Epidermal melanocyte (primary cell): Measurements from ENCODE around the gene MYLK.

ENCODE experiments used
- DNase-seq: peaks from one replicate; pipeline ENCODE4 v3.0.0; 2011; ENCODE audit warnings: low spot score; ENCODE audit not compliant: insufficient read length

The MYLK gene

DNA sequence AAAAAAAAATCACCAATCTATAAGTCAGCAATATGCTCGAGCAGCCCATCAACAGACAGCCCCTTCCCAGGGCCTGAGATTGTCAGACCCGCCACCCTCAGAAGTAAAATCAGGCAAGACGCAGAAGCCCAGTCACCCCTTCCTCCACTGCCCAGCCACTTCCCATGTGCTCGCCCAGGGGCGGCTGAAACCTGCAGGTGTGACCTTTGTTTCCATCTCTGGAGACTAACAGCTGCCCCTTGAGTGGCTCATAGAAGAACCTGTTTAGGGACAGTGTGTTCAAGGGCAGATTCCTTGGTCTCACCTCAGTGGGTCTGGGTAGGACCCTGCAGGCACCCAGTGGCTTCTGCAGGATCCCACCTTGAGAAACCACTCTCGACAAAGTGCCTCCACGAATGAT, 105.6 kb downstream of the MYLK start:
- DNase-seq: no peak

DNA sequence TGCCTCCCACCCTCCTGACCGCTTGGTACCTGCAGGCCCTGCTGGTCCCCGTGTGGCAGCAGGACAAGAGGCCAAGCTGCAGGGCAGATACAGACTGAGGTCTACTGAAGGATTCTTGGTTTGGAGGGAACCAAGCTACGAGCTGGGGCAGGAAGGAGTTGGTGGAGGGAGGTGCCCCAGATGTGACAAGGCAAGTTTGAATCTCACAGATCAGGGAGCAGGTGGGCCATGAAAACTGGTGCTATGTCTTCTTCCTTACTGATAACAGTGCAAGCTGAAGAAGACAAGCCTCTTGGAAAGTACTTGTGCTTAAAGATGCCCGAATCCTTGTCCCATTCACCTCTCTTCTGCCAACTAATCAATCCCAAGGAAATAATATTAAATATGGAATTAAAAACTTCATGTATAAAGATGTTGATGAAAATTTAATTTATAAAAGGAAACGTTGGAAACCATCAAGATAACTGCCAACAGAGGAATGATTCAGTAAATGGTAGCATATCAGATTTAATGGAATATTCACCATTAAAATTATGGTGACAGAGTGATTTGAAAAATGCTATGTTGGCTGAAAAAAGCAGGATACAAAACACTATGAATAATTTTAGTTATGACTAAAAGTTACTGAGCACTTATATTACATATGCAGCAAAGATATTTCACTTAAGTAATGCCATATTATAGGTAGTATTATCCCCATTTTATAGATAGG, 107.9 kb downstream of the MYLK start:
- no peak for DNase-seq

DNA sequence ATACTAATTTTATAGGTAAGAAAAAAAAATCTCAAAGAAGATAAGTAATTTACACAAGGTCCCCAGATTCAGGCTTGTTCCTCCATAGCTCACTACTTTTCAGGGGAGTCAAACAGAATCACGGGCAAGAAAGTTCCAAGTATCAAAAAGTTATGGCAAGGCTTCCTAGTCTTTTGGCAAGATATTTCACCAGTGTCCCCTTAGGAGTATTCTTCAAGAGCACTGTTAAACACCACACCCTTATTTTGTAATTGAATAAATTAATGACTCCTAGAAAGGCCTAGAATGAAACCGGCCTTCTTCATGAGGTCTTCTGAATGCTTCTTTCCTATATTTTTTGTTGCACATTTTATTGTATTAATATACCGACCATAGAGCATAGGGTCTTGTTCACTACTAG, 109.7 kb downstream of the MYLK start:
- no peak for DNase-seq

DNA sequence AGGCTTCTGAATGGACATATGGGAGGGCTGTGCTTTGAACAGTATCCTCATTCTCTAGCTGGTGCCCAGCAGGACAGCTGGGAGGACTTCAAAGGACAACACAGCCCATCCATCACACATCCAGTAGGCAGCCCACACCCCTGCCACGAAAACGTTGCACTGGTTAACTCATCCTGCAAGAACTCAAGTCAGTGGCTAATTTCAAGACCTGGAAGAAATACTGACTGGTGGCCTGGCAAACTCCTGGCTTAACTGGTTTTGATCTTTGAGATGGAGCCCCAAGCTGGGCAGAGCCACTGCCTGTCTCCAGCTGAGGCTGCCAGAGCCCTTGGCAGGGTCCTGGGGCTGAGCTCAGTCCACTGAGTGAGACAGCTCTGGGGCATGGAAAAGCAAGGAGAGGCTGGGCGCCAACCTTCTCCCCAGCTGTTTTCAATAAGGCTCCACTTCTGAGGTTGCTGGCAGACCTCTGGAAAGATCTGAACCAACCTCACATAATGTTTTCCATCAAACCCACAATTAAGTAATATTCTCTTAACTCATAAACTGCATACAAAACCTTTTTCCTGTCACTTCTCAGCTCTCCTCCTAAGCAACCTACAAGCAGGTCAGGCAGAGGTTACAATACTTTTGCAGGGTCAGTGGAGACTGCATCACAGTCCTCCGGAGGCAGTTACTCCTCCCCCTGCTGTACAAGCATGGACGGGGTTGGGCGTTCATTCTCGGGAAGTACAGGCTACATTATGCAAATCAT, 110.3 kb downstream of the MYLK start:
- DNase-seq: peak; percentile 25

DNA sequence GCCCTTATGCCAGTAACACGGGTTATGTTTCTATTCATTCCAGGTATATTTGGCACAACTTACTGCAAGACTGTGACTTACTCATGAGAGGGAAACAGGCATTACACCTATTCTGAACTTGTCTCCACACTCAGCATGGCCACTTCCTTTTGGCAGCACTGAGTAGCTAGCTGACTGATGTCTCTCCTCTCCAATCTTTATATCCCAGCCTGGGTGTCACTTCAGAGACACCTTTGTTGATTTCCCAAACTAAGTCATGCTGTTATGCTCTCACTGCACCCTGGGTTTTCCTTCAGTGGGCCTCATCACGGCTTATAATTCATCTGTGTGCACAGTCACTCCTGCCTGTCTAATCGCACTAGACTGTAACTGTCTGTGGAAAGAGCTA, 114.8 kb downstream of the MYLK start:
- no peak for DNase-seq

DNA sequence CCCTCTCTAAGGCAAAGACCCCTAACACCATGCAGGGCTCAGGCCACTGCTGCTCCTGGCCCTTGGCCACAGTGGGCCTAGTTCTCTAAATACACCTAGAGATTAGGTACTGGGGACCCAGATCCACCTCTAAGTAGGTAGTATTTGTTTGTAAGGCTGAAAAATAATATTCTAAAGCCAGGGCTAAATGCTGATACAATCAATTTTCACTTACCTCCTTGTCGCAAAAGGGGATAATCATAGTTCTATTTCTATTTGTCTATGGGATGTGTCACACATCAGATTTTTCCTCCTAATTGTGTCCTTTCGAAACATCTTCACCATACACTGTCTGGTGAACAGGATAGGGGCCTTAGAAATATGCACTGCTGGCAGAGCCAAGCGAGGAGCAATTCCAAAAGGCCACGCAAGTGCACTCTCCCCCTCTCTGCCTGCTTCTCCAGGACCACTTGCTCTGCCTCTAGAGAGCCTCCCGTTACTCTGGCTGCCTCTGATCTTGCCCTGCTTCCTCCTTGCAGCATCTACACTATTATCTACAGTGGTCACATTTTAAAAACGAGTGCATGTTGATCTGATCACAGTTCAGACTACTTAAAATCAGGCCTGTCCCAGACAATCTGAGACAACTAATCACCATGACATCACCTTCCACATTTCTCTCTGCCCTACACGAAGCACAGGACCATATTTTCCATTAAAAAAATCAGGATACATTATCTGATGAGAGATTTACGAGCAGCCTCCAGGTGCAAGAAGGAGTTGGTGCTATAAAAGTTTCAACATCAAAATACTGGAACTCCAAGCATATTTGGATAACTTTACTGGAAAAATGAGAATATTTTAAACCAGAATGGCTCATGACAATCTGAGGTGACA, 115.4 kb downstream of the MYLK start:
- no peak for DNase-seq

DNA sequence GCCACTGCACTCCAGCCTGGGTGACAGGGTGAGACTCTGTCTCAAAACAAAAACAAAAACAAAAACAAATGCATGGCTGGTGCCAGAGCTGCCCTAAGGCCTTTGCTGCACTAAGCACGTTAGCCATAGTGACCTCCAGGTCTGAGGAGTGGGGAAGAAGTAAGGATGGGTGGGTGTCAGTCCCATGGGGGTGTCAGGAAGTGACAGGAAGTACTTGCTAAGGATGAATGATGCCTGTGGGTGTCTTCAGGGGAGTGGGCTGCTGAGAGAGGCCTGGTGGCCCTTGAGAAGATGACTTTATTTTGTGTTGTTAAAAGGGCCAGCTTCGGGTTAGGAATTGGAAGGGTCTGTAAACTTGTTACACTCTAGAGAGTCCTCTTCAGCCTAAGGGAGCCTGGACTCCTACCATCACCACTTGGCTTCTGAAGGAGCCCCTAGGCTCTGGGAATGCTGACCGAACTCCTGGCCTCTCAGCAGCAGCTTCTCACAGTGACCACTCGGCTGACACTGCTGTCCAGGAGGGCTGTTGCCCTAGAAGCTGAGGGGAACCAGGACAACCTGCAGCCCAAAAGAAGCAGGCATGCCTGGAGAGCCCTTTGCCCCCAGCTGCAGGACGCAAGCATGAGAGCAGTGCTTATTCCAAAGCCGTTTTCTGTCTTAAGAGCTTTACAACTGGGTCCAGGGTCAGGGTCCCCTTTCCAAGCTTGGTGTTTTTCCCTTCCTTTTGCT, 116.4 kb downstream of the MYLK start:
- DNase-seq: no peak

DNA sequence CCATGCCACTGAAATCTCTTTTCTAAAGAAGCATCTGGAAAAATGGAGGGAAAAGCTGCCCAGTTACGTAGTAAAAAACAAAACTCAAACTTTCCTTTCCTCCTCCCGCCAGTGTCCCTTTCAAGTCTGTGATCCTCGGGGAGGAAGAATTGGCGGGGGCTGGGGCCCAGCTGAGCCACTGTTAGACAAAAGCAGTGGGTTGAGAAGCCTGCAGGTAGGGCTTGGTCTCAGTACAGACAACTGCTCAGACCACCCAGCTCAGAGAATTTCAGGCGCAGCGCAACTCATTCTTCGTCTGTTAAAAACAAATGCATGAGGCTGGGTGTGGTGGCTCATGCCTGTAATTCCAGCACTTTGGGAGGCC, 117.1 kb downstream of the MYLK start:
- no peak for DNase-seq

DNA sequence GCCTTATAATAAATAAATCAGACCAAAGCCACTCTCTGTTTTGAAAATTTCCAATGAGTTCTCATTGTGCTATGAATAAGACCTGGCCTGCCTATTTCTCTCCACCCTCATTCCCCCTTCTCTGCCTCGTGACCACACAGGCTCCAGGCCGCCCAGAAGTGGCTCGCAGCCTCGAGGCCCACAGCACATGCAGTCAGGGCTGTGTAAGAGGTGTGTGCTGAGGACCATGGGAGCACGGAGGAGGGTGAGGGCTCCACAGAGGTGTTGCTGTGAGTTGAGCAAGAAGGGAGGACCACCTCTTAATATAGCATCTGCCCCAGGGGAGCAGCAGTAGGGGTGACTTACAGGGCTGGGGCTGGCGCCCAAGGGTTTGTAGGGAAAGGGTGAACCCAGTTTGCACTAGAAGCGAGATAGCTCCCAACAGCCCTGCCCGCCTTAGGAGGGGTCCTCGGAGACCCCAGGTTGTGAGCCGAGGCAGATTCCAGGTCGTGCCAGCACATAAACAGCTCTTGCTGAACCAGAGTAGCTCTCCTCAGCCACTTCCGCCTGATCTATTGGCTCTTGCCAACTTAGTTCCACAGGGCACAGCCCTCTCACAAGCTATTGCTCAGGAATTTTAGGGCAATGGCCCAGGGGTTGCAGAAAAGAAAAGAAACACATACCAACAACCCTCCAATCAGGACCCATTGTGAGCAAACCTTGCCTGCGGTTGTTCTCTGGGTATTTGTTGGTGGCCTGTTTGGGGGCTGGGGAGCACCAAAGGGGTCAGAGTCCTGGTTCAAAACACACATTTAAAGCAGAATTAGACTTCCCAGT, 117.7 kb downstream of the MYLK start:
- no peak for DNase-seq

DNA sequence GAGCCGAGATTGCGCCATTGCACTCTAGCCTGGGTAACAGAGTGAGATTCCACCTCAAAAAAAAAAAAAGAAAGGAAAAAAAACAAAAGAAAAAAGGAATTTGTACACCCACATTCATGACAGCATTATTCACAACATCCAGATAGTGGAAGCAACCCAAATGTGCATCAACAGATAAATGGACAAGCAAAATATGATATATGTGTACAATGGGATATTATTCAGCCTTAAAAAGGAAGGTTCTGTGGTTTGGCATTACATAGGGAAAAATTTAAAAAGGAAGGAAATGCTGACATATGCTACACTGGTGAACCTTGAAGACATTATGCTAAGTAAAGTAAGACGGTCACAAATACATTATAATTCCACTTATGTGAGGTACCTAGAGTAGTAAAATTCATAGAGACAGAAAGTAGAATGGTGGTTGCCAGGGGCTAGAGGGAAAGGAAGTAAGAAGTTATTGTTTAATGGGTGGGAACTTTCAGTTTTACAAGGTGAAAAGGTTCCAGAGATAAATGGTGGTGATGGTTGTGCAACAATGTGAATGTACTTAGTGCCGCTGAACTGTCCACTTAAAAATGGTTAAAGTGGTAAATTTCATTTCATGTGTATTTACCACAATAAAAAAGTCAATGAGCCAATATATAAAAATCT, 118.5 kb downstream of the MYLK start:
- no peak for DNase-seq

DNA sequence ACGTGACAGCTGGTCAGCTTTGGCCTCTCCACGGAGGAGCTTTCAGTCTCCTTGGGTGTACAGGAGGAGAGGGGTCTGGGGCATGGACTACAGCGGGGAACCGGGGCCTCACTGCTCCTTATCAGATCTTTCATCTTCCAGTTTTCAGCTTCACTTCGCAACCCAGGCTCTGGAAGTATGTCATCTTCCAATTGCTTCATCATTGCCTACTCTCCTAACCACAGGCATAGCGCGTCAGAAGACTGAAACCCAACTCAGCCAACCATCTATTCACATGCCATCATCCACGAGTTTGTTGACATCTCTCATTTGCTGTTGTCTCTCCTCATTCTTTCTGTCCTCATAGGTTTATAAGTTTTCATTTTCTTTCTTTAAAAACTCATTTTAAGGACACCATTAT, 119.5 kb downstream of the MYLK start:
- no peak for DNase-seq

DNA sequence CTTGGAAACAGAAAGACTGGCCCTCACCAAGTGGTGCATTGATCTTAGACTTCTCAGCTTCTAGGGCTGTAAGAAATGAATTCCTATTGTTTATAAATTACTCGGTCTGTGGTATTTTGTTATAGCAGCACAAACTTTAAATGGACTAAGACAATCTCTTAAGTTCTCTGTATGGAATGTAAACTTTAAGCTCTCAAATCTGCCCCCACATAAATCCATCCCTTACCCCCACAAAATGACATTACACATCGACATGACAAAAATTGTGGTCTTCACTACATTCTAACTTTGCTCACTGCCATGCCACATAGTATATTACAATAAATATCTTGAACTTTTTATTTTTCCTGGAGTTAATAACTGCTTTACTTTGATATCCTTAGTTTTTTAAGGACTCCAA, 121.3 kb downstream of the MYLK start:
- DNase-seq: no peak

DNA sequence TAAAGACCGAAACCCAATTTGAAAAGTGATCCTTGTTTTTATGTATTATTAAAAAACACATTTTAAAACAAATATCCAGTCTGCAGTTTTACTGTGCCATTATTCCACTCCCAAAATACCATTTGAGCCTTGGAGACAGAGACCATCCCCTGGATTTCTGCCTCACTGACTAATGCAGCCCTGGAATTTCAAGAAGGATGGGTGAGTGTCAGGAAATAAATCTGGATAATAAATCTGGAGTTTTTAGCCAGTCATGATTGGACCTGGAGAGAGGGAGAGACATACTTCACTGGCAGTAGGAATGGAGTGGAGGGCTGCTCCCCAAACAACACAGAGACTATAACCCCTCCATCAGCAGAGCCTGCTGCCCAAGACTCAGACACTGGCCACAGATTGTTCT, 123.3 kb downstream of the MYLK start:
- DNase-seq: no peak

DNA sequence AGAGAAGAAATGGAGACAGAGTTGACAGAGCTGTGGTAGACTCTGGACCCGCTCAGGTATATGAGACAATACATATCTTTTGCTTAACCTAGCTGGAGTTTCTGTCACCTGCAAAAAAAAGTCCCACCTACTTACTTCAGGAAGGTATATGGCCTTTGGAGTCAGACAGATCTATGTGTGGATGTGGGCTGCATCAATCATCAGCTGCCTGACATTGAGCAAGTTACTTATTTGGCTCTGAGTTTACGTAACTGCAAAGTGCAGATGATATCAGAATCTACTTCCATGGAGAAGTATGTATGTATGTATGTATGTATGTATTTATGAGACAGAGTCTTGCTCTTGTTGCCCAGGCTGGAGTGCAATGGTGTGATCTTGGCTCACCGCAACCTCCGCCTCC, 124.3 kb downstream of the MYLK start:
- no peak for DNase-seq

DNA sequence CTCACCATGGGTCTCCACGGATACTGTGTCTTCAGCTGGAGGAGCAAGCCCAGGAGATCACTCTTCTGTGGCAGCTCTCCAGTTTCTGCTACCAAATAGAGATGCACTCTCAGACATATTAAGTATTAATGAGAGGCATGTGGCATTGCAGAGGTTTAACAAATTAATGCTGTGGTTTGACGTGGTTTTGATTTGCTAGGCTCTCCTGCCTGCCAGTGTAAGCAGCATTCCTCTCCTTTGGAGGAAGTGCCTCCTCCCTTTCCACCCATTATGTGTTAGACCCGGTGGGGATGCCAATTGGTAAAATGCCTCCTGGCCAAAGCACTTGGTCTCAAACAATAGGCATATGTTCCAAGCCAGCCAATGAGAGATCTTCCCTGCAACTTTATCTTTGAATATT, 124.8 kb downstream of the MYLK start:
- no peak for DNase-seq

DNA sequence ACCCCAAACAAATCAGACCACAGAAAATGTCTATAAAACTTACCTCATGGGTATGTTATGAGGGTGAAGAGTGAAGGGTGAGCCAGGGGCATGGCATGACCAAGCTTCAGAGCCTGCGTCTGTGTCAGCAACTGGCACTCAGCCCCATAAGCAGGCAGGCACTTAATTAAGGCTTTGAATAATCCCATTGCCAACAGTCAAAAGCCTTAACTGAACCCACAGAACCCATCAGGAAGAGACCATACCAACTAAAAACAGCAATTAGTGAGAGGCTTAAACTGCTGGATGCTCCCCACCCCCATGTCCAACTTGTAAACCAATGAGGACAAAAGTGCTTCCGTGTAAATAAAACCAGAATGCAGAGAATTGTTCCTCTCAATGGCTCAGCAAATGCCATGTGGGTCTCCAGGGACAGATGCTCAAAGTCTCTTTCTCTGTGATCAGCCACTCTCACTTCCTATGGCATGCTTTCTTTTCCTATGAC, 126.0 kb downstream of the MYLK start:
- DNase-seq: peak; percentile 58

DNA sequence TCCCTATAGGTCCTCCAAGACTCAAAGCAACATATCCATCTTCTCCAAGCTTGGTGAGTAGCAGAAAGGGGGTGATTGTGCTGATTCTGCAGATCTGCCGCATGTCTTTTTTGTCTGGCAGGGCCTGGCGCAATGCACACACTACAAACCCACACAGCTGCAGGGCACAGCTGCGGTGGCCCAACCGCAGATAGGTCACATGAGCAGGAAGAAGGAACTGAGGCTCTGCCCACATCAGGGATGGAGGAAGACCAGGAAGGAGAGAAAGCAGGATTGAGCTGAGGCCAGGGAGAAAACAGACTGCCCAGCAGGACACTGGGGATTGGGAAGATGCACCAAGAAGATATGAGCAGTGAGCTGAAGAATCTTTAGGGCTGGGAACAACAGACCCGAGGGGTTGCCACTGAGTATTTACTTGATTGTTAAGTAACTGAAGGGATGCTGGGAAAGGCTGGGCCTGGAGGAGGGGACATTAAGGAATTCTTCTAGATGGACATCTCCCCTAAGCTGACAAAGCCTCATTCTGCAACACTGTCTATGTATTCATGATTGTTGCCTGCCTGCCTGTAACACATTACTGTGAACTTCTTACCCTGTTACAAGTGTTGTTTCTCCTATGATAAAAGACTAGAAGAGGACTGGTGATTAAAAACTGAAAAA, 126.7 kb downstream of the MYLK start:
- peak; percentile 64 for DNase-seq

DNA sequence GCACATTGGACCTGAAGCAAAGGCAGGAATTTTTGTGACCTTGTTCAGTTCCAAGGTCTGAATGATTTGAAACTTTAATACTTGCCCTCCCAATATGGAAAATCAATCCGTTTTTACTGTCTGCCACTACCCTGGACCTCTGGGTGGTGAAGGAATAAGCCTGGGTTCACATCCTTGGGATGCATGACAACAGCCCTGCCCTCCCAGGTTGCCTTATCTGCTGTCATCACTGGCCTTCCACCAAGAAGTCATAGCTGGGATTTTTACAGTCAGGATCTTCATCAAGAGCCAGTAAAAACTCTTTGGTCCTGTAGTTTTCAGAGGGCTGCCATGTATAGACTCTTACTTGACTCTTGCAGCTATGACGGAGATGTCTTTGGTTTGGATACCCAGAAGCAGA, 128.6 kb downstream of the MYLK start:
- DNase-seq: no peak

DNA sequence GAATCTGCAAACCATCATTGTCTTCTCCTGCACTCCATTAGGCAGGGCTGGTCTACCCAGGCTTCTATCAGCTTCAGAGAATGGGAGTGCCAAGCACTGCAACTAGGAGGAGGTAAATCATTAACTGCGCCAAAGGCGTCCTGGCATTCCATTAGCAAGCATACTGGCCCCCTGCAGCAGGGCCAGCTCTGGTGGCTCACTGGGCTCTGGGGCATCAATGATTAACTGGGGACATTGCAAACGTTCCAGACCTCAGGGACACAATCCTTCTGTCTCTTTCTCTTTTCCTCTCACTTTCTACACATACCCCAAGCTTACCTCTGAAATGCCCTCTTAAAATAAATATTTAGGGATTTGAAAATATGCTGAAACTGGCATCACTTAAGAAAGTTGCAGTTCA, 129.0 kb downstream of the MYLK start:
- DNase-seq: no peak

DNA sequence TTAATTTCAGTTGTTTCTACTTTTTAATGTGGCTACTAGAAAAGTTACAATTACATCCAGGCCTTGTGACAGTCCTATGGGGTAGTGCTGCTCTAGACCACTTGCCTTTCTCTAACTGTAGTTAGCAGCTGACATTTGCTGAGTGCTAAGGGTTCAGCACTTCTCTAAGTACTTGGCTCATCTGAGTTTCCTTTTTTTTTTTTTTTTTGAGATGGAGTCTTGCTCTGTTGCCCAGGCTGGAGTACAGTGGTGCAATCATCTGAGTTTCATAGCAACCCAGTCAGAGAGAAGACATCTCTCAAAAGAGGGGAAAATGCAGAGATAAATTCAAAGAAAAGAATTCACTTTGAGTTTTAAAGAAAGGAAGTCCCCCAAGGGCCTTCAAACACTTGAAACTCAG, 130.8 kb downstream of the MYLK start:
- no peak for DNase-seq
